ENCODE measurements around the gene MICB.

- TF ChIP-seq CTCF (IDR thresholded peaks at IDR 0.05), result no peak
- TF ChIP-seq POLR2AphosphoS5 (IDR thresholded peaks at IDR 0.05), result no peak
- TF ChIP-seq POLR2A (IDR thresholded peaks at IDR 0.05), result no peak
These were observed 30.8 kb upstream of the MICB start for GRCh38 chr6:31467151-31467550.
